GM04504 (cell line): ENCODE data around the gene CSF2.

Experiments
- DNase-seq: peaks from one replicate; pipeline ENCODE4 v3.0.0-alpha.2; 2012; ENCODE audit warnings: low read depth

The CSF2 gene

GRCh38 chr5:132073231-132074013 lies at the start of gene CSF2:
Gene CSF2 (plus strand): TSS chr5:132073789. CDS start chr5:132073824, 35 bp downstream.
- DNase-seq: no peak

- DNase-seq: no peak
These were observed 49.5 kb upstream of the CSF2 start for GRCh38 chr5:132024117-132024435.

- no peak for DNase-seq
These were observed 48.7 kb upstream of the CSF2 start for GRCh38 chr5:132024789-132025402.

GRCh38 chr5:132025403-132025971 lies 48.1 kb upstream of the CSF2 start:
- DNase-seq: no peak

- DNase-seq: no peak
These were observed 47.0 kb upstream of the CSF2 start for GRCh38 chr5:132026516-132027008.

- DNase-seq: no peak
These were observed 46.6 kb upstream of the CSF2 start for GRCh38 chr5:132027027-132027426.

GRCh38 chr5:132029609-132030330 lies 43.8 kb upstream of the CSF2 start:
- DNase-seq: no peak

- DNase-seq: no peak
These were observed 43.0 kb upstream of the CSF2 start for GRCh38 chr5:132030610-132031009.

GRCh38 chr5:132032196-132032595 lies 41.4 kb upstream of the CSF2 start:
- DNase-seq: no peak

GRCh38 chr5:132033122-132033521 lies 40.5 kb upstream of the CSF2 start:
- DNase-seq: no peak

- no peak for DNase-seq
These were observed 36.2 kb upstream of the CSF2 start for GRCh38 chr5:132037353-132037752.

- DNase-seq: no peak
These were observed 29.4 kb upstream of the CSF2 start for GRCh38 chr5:132044207-132044606.

GRCh38 chr5:132046880-132047299 lies 26.7 kb upstream of the CSF2 start:
- DNase-seq: no peak

GRCh38 chr5:132049093-132049492 lies 24.5 kb upstream of the CSF2 start:
- DNase-seq: no peak

GRCh38 chr5:132049559-132049958 lies 24.0 kb upstream of the CSF2 start:
- no peak for DNase-seq

- DNase-seq: no peak
These were observed 23.5 kb upstream of the CSF2 start for GRCh38 chr5:132050136-132050535.

GRCh38 chr5:132050661-132051552 lies 22.7 kb upstream of the CSF2 start:
- DNase-seq: no peak

GRCh38 chr5:132052520-132052919 lies 21.1 kb upstream of the CSF2 start:
- no peak for DNase-seq

- DNase-seq: no peak
These were observed 20.1 kb upstream of the CSF2 start for GRCh38 chr5:132053483-132053882.

- DNase-seq: no peak
These were observed 19.4 kb upstream of the CSF2 start for GRCh38 chr5:132054031-132054696.
